Measurements from ENCODE around the gene HOXD12. TPM values are rescaled to one million over a fixed set of nuclear protein-coding genes. Genes with fewer than 3 reads are reported as not detected.

The HOXD12 gene
- total RNA-seq (2014; rRNA removed; shearing (Covaris generic)) (not detected in 2 replicates), total RNA-seq (2022) (0.25 TPM in 1 of 2 replicates, not detected in the other), Bru-seq, nascent RNA (percentile 11 among the genes with signal in this experiment), BruChase-seq, experiment 1, labeled RNA remaining after a 6-hour chase (not detected), BruChase-seq, experiment 2, labeled RNA remaining after a 2-hour chase (percentile 21 among the genes with signal in this experiment)
- long read RNA-seq: 0 reads

- no peak within 1 kb of the TSS for H3K4me3 ChIP-seq (ENCODE audit: low read depth, low read length, poor library complexity, severe bottlenecking)
- no peak for DNase-seq (ENCODE audit: low spot score)
- ChIA-PET POLR2A (no interaction called here), CTCF (ENCODE audit: unreplicated experiment) (no interaction called here)
- intact Hi-C loops (cut with micrococcal nuclease; ENCODE audit: unreplicated experiment): no loop called here
- no peaks in the 10 kb centered on the region for H3K36me3 ChIP-seq (ENCODE audit: insufficient read depth, low read length)
- TF ChIP-seq EZH2phosphoT487 (IDR thresholded peaks at IDR 0.05; ENCODE audit: borderline replicate concordance, low read depth, low read length) (no peak), CTCF (conservative IDR thresholded peaks at IDR 0.05; ENCODE audit: low read length) (no peak)
- H3K27ac ChIP-seq (ENCODE audit: low read depth, low read length, poor library complexity, severe bottlenecking): no peak within 1 kb of the TSS
- no peak within 1 kb of the TSS for H3K4me2 ChIP-seq (ENCODE audit: low read length)
- peaks cover 14% of the 10 kb centered on the region for H3K4me1 ChIP-seq (ENCODE audit: insufficient read depth, low read length, poor library complexity, severe bottlenecking)
- no peaks in the 10 kb centered on the region for H4K20me1 ChIP-seq (ENCODE audit: insufficient read depth, low read length)
- no peaks in the 10 kb centered on the region for H3K9me2 ChIP-seq (ENCODE audit: insufficient read depth, low read length)
- no peaks in the 10 kb centered on the region for H3K79me2 ChIP-seq (ENCODE audit: insufficient read depth, low read depth, low read length)
- BruUV-seq (replicated peaks): no TSS peak
- H2AFZ ChIP-seq (ENCODE audit: low read length): no peak within 1 kb of the TSS
- no peaks in the 10 kb centered on the region for H3K9me3 ChIP-seq (ENCODE audit: low read length)
These were observed at the start of gene HOXD12 for GRCh38 chr2:176099728-176100546. Gene HOXD12 (plus strand): TSS chr2:176099795. CDS start chr2:176099802, 7 bp downstream.

GRCh38 chr2:176056406-176056805 lies 43.2 kb upstream of the HOXD12 start:
- H3K4me3 ChIP-seq (ENCODE audit: low read depth, low read length, poor library complexity, severe bottlenecking): no peak overlapping the region
- H3K4me2 ChIP-seq (ENCODE audit: low read length): no peak overlapping the region
- H3K9me2 ChIP-seq (ENCODE audit: insufficient read depth, low read length): no peaks in the 10 kb centered on the region
- no peaks in the 10 kb centered on the region for H3K36me3 ChIP-seq (ENCODE audit: insufficient read depth, low read length)
- H4K20me1 ChIP-seq (ENCODE audit: insufficient read depth, low read length): no peaks in the 10 kb centered on the region
- no peaks in the 10 kb centered on the region for H3K4me1 ChIP-seq (ENCODE audit: insufficient read depth, low read length, poor library complexity, severe bottlenecking)
- no TSS peak for BruUV-seq (replicated peaks)
- H3K27ac ChIP-seq (ENCODE audit: low read depth, low read length, poor library complexity, severe bottlenecking): no peak overlapping the region
- intact Hi-C loops (cut with micrococcal nuclease; ENCODE audit: unreplicated experiment): no loop called here
- POLR2A ChIA-PET: no interaction called here
- CTCF ChIA-PET (ENCODE audit: unreplicated experiment): no interaction called here
- H3K79me2 ChIP-seq (ENCODE audit: insufficient read depth, low read depth, low read length): no peaks in the 10 kb centered on the region
- H3K9me3 ChIP-seq (ENCODE audit: low read length): no peaks in the 10 kb centered on the region
- no peak overlapping the region for H2AFZ ChIP-seq (ENCODE audit: low read length)
- no peak for DNase-seq (ENCODE audit: low spot score)
- TF ChIP-seq EZH2phosphoT487 (IDR thresholded peaks at IDR 0.05; ENCODE audit: borderline replicate concordance, low read depth, low read length): no peak
- TF ChIP-seq CTCF (conservative IDR thresholded peaks at IDR 0.05; ENCODE audit: low read length): no peak

GRCh38 chr2:176063958-176064357 lies 35.6 kb upstream of the HOXD12 start:
- ChIA-PET CTCF (ENCODE audit: unreplicated experiment) (no interaction called here), POLR2A (no interaction called here)
- H3K4me2 ChIP-seq (ENCODE audit: low read length): no peak overlapping the region
- no peak overlapping the region for H2AFZ ChIP-seq (ENCODE audit: low read length)
- H3K9me3 ChIP-seq (ENCODE audit: low read length): no peaks in the 10 kb centered on the region
- H3K4me1 ChIP-seq (ENCODE audit: insufficient read depth, low read length, poor library complexity, severe bottlenecking): no peaks in the 10 kb centered on the region
- TF ChIP-seq CTCF (conservative IDR thresholded peaks at IDR 0.05; ENCODE audit: low read length) (no peak), EZH2phosphoT487 (IDR thresholded peaks at IDR 0.05; ENCODE audit: borderline replicate concordance, low read depth, low read length) (no peak)
- H4K20me1 ChIP-seq (ENCODE audit: insufficient read depth, low read length): no peaks in the 10 kb centered on the region
- H3K36me3 ChIP-seq (ENCODE audit: insufficient read depth, low read length): no peaks in the 10 kb centered on the region
- intact Hi-C loops (cut with micrococcal nuclease; ENCODE audit: unreplicated experiment): no loop called here
- no peaks in the 10 kb centered on the region for H3K9me2 ChIP-seq (ENCODE audit: insufficient read depth, low read length)
- H3K27ac ChIP-seq (ENCODE audit: low read depth, low read length, poor library complexity, severe bottlenecking): no peak overlapping the region
- no peaks in the 10 kb centered on the region for H3K79me2 ChIP-seq (ENCODE audit: insufficient read depth, low read depth, low read length)
- no peak overlapping the region for H3K4me3 ChIP-seq (ENCODE audit: low read depth, low read length, poor library complexity, severe bottlenecking)
- BruUV-seq (replicated peaks): no TSS peak
- no peak for DNase-seq (ENCODE audit: low spot score)

Data from OCI-LY7 (cell line).